Cardiac muscle cell (in vitro differentiated cells and primary cell): Measurements from ENCODE around the gene DPYD. TPM values are rescaled to one million over a fixed set of nuclear protein-coding genes. Genes with fewer than 3 reads are reported as not detected.

Experiments used
- DNase-seq, 2 donors: peaks; one replicate each; pipeline versions ENCODE4 v3.0.0 to v3.0.0-alpha.2; 2010 to 2017; ENCODE audit warnings: low read depth in 1 of 2, low spot score in 1 of 2
- H3K27ac ChIP-seq: fragments of 200-600 bp; sonication (generic); 2 replicates; pipeline ENCODE4 v1.5.1; 2016
- H3K27me3 ChIP-seq: fragments of 200-600 bp; sonication (generic); 2 replicates; pipeline ENCODE4 v1.6.0; 2016; ENCODE audit warnings: control low read depth
- H3K36me3 ChIP-seq: fragments of 200-600 bp; sonication (generic); 2 replicates; pipeline ENCODE4 v1.5.1; 2016; ENCODE audit warnings: control low read depth
- H3K4me1 ChIP-seq: fragments of 200-600 bp; sonication (generic); 2 replicates; pipeline ENCODE4 v1.8.1; 2017; ENCODE audit warnings: low read depth, mild to moderate bottlenecking, mixed run types
- H3K4me3 ChIP-seq: fragments of 200-600 bp; sonication (generic); 2 replicates; pipeline ENCODE4 v1.5.1; 2016; ENCODE audit warnings: mild to moderate bottlenecking
- H3K9me3 ChIP-seq: fragments of 200-600 bp; sonication (generic); 2 replicates; pipeline ENCODE4 v1.5.1; 2017; ENCODE audit warnings: low read depth, mild to moderate bottlenecking, control low read depth
- CTCF ChIP-seq: IDR thresholded peaks from 2 replicates; pipeline ENCODE4 v1.5.1; 2012; ENCODE audit warnings: low read depth, mild to moderate bottlenecking, low read length
- polyA plus RNA-seq: library from polyadenylated mRNA; unstranded; fragments of >200 nt; fragmentation: Nextera tagmentation; extraction: Ambion mirVana; gene quantifications from 2 replicates; pipeline ENCODE4 v1.2.1, GENCODE V29; 2016
- total RNA-seq: library from RNA; depleted of rRNA; stranded (reverse); fragments of >200 nt; gene quantifications from 2 replicates; pipeline ENCODE4 v1.2.3, GENCODE V29; 2016

Gene DPYD
- total and polyA plus RNA-seq, 2 experiments from 2014 or later: 0.66 to 2.0 TPM

GRCh38 chr1:97314685-97315084 lies 606.1 kb downstream of the DPYD start:
- Histone ChIP-seq H3K27ac (no peak overlapping the region), H3K4me3 (no peak overlapping the region), H3K9me3 (no peaks in the 10 kb centered on the region), H3K36me3 (no peaks in the 10 kb centered on the region), H3K4me1 (no peaks in the 10 kb centered on the region), H3K27me3 (no peaks in the 10 kb centered on the region)
- no peak for DNase-seq
- TF ChIP-seq CTCF: no peak

- Histone ChIP-seq H3K9me3 (no peaks in the 10 kb centered on the region), H3K4me1 (no peaks in the 10 kb centered on the region), H3K27me3 (no peaks in the 10 kb centered on the region), H3K4me3 (no peak overlapping the region), H3K27ac (no peak overlapping the region), H3K36me3 (no peaks in the 10 kb centered on the region)
- TF ChIP-seq CTCF: no peak
- peak in 1 of 2 donors; percentile 20 for DNase-seq
Measured at GRCh38 chr1:97308131-97308530, 612.7 kb downstream of the DPYD start.

- H3K27me3 ChIP-seq: no peaks in the 10 kb centered on the region
- DNase-seq: no peak
- H3K4me3 ChIP-seq: no peak overlapping the region
- H3K36me3 ChIP-seq: no peaks in the 10 kb centered on the region
- no peaks in the 10 kb centered on the region for H3K9me3 ChIP-seq
- no peak overlapping the region for H3K27ac ChIP-seq
- no peaks in the 10 kb centered on the region for H3K4me1 ChIP-seq
- TF ChIP-seq CTCF: no peak
Measured at GRCh38 chr1:97307568-97307967, 613.3 kb downstream of the DPYD start.

GRCh38 chr1:97307151-97307550 lies 613.7 kb downstream of the DPYD start:
- H3K4me1 ChIP-seq: no peaks in the 10 kb centered on the region
- no peak overlapping the region for H3K4me3 ChIP-seq
- no peaks in the 10 kb centered on the region for H3K9me3 ChIP-seq
- DNase-seq: no peak
- TF ChIP-seq CTCF: no peak
- H3K27me3 ChIP-seq: no peaks in the 10 kb centered on the region
- no peak overlapping the region for H3K27ac ChIP-seq
- no peaks in the 10 kb centered on the region for H3K36me3 ChIP-seq

- Histone ChIP-seq H3K9me3 (no peaks in the 10 kb centered on the region), H3K4me1 (no peaks in the 10 kb centered on the region), H3K4me3 (no peak overlapping the region), H3K36me3 (no peaks in the 10 kb centered on the region), H3K27me3 (no peaks in the 10 kb centered on the region), H3K27ac (no peak overlapping the region)
- no peak for TF ChIP-seq CTCF
- no peak for DNase-seq
Measured at GRCh38 chr1:97306504-97306903, 614.3 kb downstream of the DPYD start.

GRCh38 chr1:97304366-97304765 lies 616.5 kb downstream of the DPYD start:
- H3K27me3 ChIP-seq: no peaks in the 10 kb centered on the region
- no peak for TF ChIP-seq CTCF
- H3K4me3 ChIP-seq: no peak overlapping the region
- no peak for DNase-seq
- H3K36me3 ChIP-seq: no peaks in the 10 kb centered on the region
- H3K4me1 ChIP-seq: no peaks in the 10 kb centered on the region
- no peak overlapping the region for H3K27ac ChIP-seq
- no peaks in the 10 kb centered on the region for H3K9me3 ChIP-seq
